HG03460 (cell line): ENCODE measurements around the gene GTPBP2.
"Not testable (repeated sequence)": the region's sequence is repeated elsewhere in the genome, so short reads cannot be mapped to it uniquely, and the experiment has no call there.

Experiments used
- ATAC-seq: cut with Tn5 transposase; IDR thresholded peaks from one replicate; pipeline ENCODE4 v1.9.1; 2021; ENCODE audit not compliant: unreplicated experiment

Gene GTPBP2

GRCh38 chr6:43658161-43658560 lies 29.1 kb upstream of the GTPBP2 start:
- ATAC-seq, result no peak

- no peak for ATAC-seq
Observed at GRCh38 chr6:43657221-43657802, 28.2 kb upstream of the GTPBP2 start.

- ATAC-seq, result not testable (repeated sequence)
Observed at GRCh38 chr6:43652822-43653221, 23.8 kb upstream of the GTPBP2 start.

GRCh38 chr6:43648248-43648647 lies 19.2 kb upstream of the GTPBP2 start:
- no peak for ATAC-seq

GRCh38 chr6:43647613-43648012 lies 18.5 kb upstream of the GTPBP2 start:
- no peak for ATAC-seq

- ATAC-seq, result no peak
Observed at GRCh38 chr6:43645613-43645964, 16.5 kb upstream of the GTPBP2 start.

- peak; percentile 74 for ATAC-seq
Observed at GRCh38 chr6:43644940-43645612, 16.0 kb upstream of the GTPBP2 start, which contains the start of gene RSPH9. Gene RSPH9 (plus strand): TSS chr6:43645036. CDS start chr6:43645099, 63 bp downstream.

GRCh38 chr6:43639984-43640800 lies 11.1 kb upstream of the GTPBP2 start:
- no peak for ATAC-seq

- peak; percentile 13 for ATAC-seq
Observed at GRCh38 chr6:43636308-43636659, 7.2 kb upstream of the GTPBP2 start.

- peak; percentile 91 for ATAC-seq
Observed at GRCh38 chr6:43635387-43636307, 6.6 kb upstream of the GTPBP2 start, which contains the start of gene MAD2L1BP. Gene MAD2L1BP (plus strand): TSS chr6:43635840. CDS start chr6:43635876, 36 bp downstream.

GRCh38 chr6:43634702-43635303 lies 5.7 kb upstream of the GTPBP2 start:
- no peak for ATAC-seq

- ATAC-seq, result not testable (repeated sequence)
Observed at GRCh38 chr6:43633002-43633401, 3.9 kb upstream of the GTPBP2 start.

- no peak for ATAC-seq
Observed at GRCh38 chr6:43630980-43631619, 2.0 kb upstream of the GTPBP2 start.

GRCh38 chr6:43629505-43630300 lies 639 bp upstream of the GTPBP2 start:
- peak; percentile 63 for ATAC-seq

GRCh38 chr6:43628393-43629103 lies 516 bp downstream of the GTPBP2 start:
- ATAC-seq, result peak; percentile 26

GRCh38 chr6:43627008-43627825 lies 1.8 kb downstream of the GTPBP2 start:
- no peak for ATAC-seq

GRCh38 chr6:43625393-43625992 lies 3.6 kb downstream of the GTPBP2 start:
- ATAC-seq, result no peak
